H9 (cell line): ENCODE results near the gene LCE4A. TPM values are rescaled to one million over a fixed set of nuclear protein-coding genes. Genes with fewer than 3 reads are reported as not detected.

Source experiments
- DNase-seq: peaks from one replicate; pipeline ENCODE4 v3.0.0-alpha.2; 2017
- H2AFZ ChIP-seq: one replicate; pipeline ENCODE4 v1.6.1; 2013; ENCODE audit warnings: mild to moderate bottlenecking, low read length, control low read depth, moderate library complexity
- H2AK5ac ChIP-seq: 2 replicates; pipeline ENCODE4 v1.6.1; 2013; ENCODE audit warnings: low read length, control low read depth, mixed read lengths; ENCODE audit not compliant: insufficient read length
- H2BK120ac ChIP-seq: one replicate; pipeline ENCODE4 v1.6.1; 2013; ENCODE audit warnings: low read depth, mild to moderate bottlenecking, low read length, control low read depth, inconsistent platforms; ENCODE audit not compliant: poor library complexity, severe bottlenecking
- H2BK12ac ChIP-seq: 2 replicates; pipeline ENCODE4 v1.6.1; 2013; ENCODE audit warnings: low read length, control low read depth, mixed read lengths, low read depth; ENCODE audit not compliant: insufficient read length
- H2BK15ac ChIP-seq: 2 replicates; pipeline ENCODE4 v1.6.1; 2013; ENCODE audit warnings: low read depth, low read length, control low read depth
- H2BK20ac ChIP-seq: one replicate; pipeline ENCODE4 v1.6.1; 2013; ENCODE audit warnings: low read depth, mild to moderate bottlenecking, low read length, control low read depth, inconsistent platforms; ENCODE audit not compliant: poor library complexity, severe bottlenecking
- H2BK5ac ChIP-seq: 2 replicates; pipeline ENCODE4 v1.6.1; 2013; ENCODE audit warnings: low read length, control low read depth, mixed read lengths; ENCODE audit not compliant: insufficient read length
- H3K14ac ChIP-seq: 2 replicates; pipeline ENCODE4 v1.6.1; 2013; ENCODE audit warnings: low read length, control low read depth; ENCODE audit not compliant: insufficient read depth
- H3K18ac ChIP-seq: 2 replicates; pipeline ENCODE4 v1.6.1; 2013; ENCODE audit warnings: low read depth, mild to moderate bottlenecking, mixed read lengths, low read length, control low read depth; ENCODE audit not compliant: insufficient read length
- H3K23ac ChIP-seq: 2 replicates; pipeline ENCODE4 v1.6.1; 2013; ENCODE audit warnings: low read length, control low read depth, mixed read lengths, low read depth; ENCODE audit not compliant: insufficient read length
- H3K23me2 ChIP-seq: 2 replicates; pipeline ENCODE4 v1.6.1; 2013; ENCODE audit warnings: low read depth, mild to moderate bottlenecking, mixed read lengths, low read length, control low read depth; ENCODE audit not compliant: insufficient read length, poor library complexity, severe bottlenecking
- H3K27ac ChIP-seq: 2 replicates; pipeline ENCODE4 v1.5.1; 2013; ENCODE audit warnings: low read length, control low read depth, mixed read lengths, low read depth; ENCODE audit not compliant: insufficient read length
- H3K27me3 ChIP-seq: 2 replicates; pipeline ENCODE4 v1.6.1; 2013; ENCODE audit warnings: low read length, control low read depth, inconsistent platforms; ENCODE audit not compliant: insufficient read depth
- H3K4ac ChIP-seq: 2 replicates; pipeline ENCODE4 v1.6.1; 2013; ENCODE audit warnings: low read depth, mild to moderate bottlenecking, control low read depth, inconsistent platforms, low read length, moderate library complexity
- H3K4me1 ChIP-seq: 2 replicates; pipeline ENCODE4 v1.6.1; 2013; ENCODE audit warnings: low read length, control low read depth, inconsistent platforms; ENCODE audit not compliant: insufficient read depth
- H3K4me2 ChIP-seq: 2 replicates; pipeline ENCODE4 v1.6.1; 2013; ENCODE audit warnings: low read length, control low read depth, mixed read lengths; ENCODE audit not compliant: insufficient read length, insufficient read depth
- H3K56ac ChIP-seq: 2 replicates; pipeline ENCODE4 v1.6.1; 2013; ENCODE audit warnings: low read depth, mild to moderate bottlenecking, mixed read lengths, low read length, control low read depth; ENCODE audit not compliant: insufficient read length
- H3K79me1 ChIP-seq: 2 replicates; pipeline ENCODE4 v1.6.1; 2013; ENCODE audit warnings: low read depth, mild to moderate bottlenecking, moderate library complexity, low read length, control low read depth, inconsistent platforms; ENCODE audit not compliant: insufficient read depth, poor library complexity, severe bottlenecking
- H3K79me2 ChIP-seq: 2 replicates; pipeline ENCODE4 v1.6.1; 2013; ENCODE audit warnings: low read length, control low read depth, inconsistent platforms; ENCODE audit not compliant: insufficient read depth
- H3K9ac ChIP-seq: 2 replicates; pipeline ENCODE4 v1.6.1; 2013; ENCODE audit warnings: low read length, control low read depth, mixed read lengths; ENCODE audit not compliant: insufficient read length; ENCODE audit errors: extremely low read depth
- H3K9me3 ChIP-seq: one replicate; pipeline ENCODE4 v1.6.1; 2013; ENCODE audit warnings: low read depth, low read length, inconsistent platforms; ENCODE audit not compliant: control insufficient read depth
- H3T11ph ChIP-seq: one replicate; pipeline ENCODE4 v1.6.1; 2013; ENCODE audit warnings: mild to moderate bottlenecking, low read length, control low read depth, inconsistent platforms
- H4K20me1 ChIP-seq: one replicate; pipeline ENCODE4 v1.6.1; 2013; ENCODE audit not compliant: control insufficient read depth, insufficient read length, insufficient read depth
- H4K5ac ChIP-seq: 2 replicates; pipeline ENCODE4 v1.6.1; 2013; ENCODE audit warnings: low read depth, mild to moderate bottlenecking, mixed read lengths, low read length, control low read depth; ENCODE audit not compliant: insufficient read length
- H4K8ac ChIP-seq: replicated peaks from 2 replicates; pipeline ENCODE4 v1.6.1; 2013; ENCODE audit warnings: low read length, control low read depth, mixed read lengths, low read depth; ENCODE audit not compliant: insufficient read length
- H4K91ac ChIP-seq: 2 replicates; pipeline ENCODE4 v1.6.1; 2013; ENCODE audit warnings: low read depth, mild to moderate bottlenecking, moderate library complexity, mixed read lengths, low read length, control low read depth; ENCODE audit not compliant: insufficient read length
- H3K27ac Mint-ChIP-seq, 3 experiments: 2 replicates in 2 of 3; 3 replicates in 1 of 3; pipeline ENCODE4 v1.8.0; 2020 to 2021; ENCODE audit warnings: mixed read lengths in 3 of 3, mild to moderate bottlenecking in 1 of 3, moderate library complexity in 1 of 3
- H3K27me3 Mint-ChIP-seq: 2 replicates; pipeline ENCODE4 v1.8.0; 2021; ENCODE audit warnings: low read depth, mild to moderate bottlenecking, moderate library complexity, mixed read lengths
- H3K36me3 Mint-ChIP-seq, 3 experiments: 2 replicates in 2 of 3; 3 replicates in 1 of 3; pipeline ENCODE4 v1.8.0; 2020 to 2021; ENCODE audit warnings: low read depth in 3 of 3, mixed read lengths in 3 of 3; ENCODE audit not compliant: insufficient read depth in 1 of 3
- H3K4me1 Mint-ChIP-seq, 2 experiments: 2 replicates each; pipeline ENCODE4 v1.8.0; 2020; ENCODE audit warnings: mixed read lengths in 2 of 2
- H3K4me3 Mint-ChIP-seq, 2 experiments: 2 replicates in 1 of 2; 3 replicates in 1 of 2; pipeline ENCODE4 v1.8.0; 2020 to 2021; ENCODE audit warnings: mild to moderate bottlenecking in 2 of 2, mixed read lengths in 2 of 2, moderate library complexity in 1 of 2
- H3K9me3 Mint-ChIP-seq, 2 experiments: 2 replicates in 1 of 2; 3 replicates in 1 of 2; pipeline ENCODE4 v1.8.0; 2020; ENCODE audit warnings: mild to moderate bottlenecking in 2 of 2, mixed read lengths in 2 of 2, moderate library complexity in 1 of 2
- WGBS: extraction: QIAGEN DNeasy Blood & Tissue Kit; methylation state at CpG from one replicate; pipeline ENCODE4 v1.1.7; 2013; ENCODE audit warnings: missing lambda C conversion rate, low lambda C conversion rate, mixed read lengths; ENCODE audit not compliant: insufficient read length; ENCODE audit errors: extremely low coverage; 5-methylcytosine and 5-hydroxymethylcytosine counted together
- total RNA-seq: library from RNA; stranded (reverse); gene quantifications from 2 replicates; pipeline ENCODE4 v1.2.1, GENCODE V29; 2021
- TF ChIP-seq, protein P1 (sequence below): fragments of 200-600 bp; sonication (generic); conservative IDR thresholded peaks from 3 replicates; pipeline ENCODE4 v1.8.0; 2021; ENCODE audit warnings: antibody characterized with exemption, mild to moderate bottlenecking

Gene LCE4A
- total RNA-seq, 1 experiment from 2014 or later: not detected

DNA sequence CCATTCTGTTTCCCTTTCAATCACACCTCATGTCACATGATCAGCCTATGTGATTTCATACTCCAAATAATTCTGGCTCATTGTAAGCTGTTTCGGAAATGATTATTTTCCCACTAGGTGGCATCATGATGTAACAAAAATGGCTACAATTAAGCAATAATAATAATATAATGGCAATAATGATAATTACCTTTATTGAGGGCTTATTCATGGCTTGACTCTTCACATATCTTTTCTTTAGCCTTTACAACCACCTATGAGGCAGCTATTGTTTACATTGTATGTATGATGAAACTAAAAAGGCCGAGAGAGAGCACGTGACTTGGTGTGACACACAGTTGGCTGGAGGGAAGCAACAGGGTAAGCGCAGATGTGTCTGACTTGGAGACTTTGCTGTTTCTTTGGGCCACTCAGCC is 37.3 kb downstream of the LCE4A start:
- Mint-ChIP-seq H3K9me3 (peaks cover 90 to 91% of the 10 kb centered on the region in 2 experiments), H3K27ac (no peak overlapping the region), H3K36me3 (peaks cover 4 to 40% (median 10%) of the 10 kb centered on the region in 3 experiments; a peak in 6 of 7 replicates), H3K4me1 (no peaks in the 10 kb centered on the region), H3K27me3 (peaks cover 2% of the 10 kb centered on the region; the same call in 1 of the 2 replicates), H3K4me3 (no peak overlapping the region)
- Histone ChIP-seq H3K79me1 (no peaks in the 10 kb centered on the region), H3K56ac (no peak overlapping the region), H3K27me3 (no peaks in the 10 kb centered on the region), H3K27ac (no peak overlapping the region), H4K91ac (no peak overlapping the region), H3K79me2 (no peaks in the 10 kb centered on the region), H4K5ac (no peak overlapping the region), H4K8ac (no peak overlapping the region), H3K4ac (no peak overlapping the region), H2BK15ac (no peak overlapping the region), H3K23me2 (no peaks in the 10 kb centered on the region), H2BK120ac (no peak overlapping the region), H2BK12ac (no peak overlapping the region), H3K23ac (no peak overlapping the region), H3K18ac (no peak overlapping the region), H3K4me2 (no peak overlapping the region), H3K4me1 (no peaks in the 10 kb centered on the region), H3K9me3 (peaks cover 91% of the 10 kb centered on the region), H2BK20ac (no peak overlapping the region), H3T11ph (no peak overlapping the region), H2BK5ac (no peak overlapping the region), H4K20me1 (no peaks in the 10 kb centered on the region), H3K9ac (no peak overlapping the region), H3K14ac (no peak overlapping the region), H2AK5ac (no peak overlapping the region), H2AFZ (no peak overlapping the region)
- DNase-seq: no peak
- no CpG with 5 or more reads among the region's 4 CpGs for WGBS
- TF ChIP-seq, protein P1, sequence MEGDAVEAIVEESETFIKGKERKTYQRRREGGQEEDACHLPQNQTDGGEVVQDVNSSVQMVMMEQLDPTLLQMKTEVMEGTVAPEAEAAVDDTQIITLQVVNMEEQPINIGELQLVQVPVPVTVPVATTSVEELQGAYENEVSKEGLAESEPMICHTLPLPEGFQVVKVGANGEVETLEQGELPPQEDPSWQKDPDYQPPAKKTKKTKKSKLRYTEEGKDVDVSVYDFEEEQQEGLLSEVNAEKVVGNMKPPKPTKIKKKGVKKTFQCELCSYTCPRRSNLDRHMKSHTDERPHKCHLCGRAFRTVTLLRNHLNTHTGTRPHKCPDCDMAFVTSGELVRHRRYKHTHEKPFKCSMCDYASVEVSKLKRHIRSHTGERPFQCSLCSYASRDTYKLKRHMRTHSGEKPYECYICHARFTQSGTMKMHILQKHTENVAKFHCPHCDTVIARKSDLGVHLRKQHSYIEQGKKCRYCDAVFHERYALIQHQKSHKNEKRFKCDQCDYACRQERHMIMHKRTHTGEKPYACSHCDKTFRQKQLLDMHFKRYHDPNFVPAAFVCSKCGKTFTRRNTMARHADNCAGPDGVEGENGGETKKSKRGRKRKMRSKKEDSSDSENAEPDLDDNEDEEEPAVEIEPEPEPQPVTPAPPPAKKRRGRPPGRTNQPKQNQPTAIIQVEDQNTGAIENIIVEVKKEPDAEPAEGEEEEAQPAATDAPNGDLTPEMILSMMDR: no peak
